Spleen (tissue), 7 donors: Measurements from ENCODE around the gene UIMC1.

Experiments
- CTCF ChIP-seq, 11 experiments: fragments of 200-600 bp in 7 of 11; fragments of 450-650 bp in 4 of 11; sonication (generic) in 4 of 11; IDR thresholded peaks in 8 of 11; conservative IDR thresholded peaks in 3 of 11; 1 replicate in 7 of 11; 2 replicates in 4 of 11; pipeline versions ENCODE4 v1.4.0 to v1.8.0; 2016 to 2021; ENCODE audit warnings: antibody characterized with exemption in 11 of 11, inconsistent platforms in 4 of 11, mild to moderate bottlenecking in 1 of 11
- POLR2A ChIP-seq, 3 donors: fragments of 450-650 bp; IDR thresholded peaks; one replicate each; pipeline ENCODE4 v1.5.1; 2017; ENCODE audit warnings: antibody characterized with exemption in 3 of 3, mild to moderate bottlenecking in 1 of 3
- POLR2AphosphoS5 ChIP-seq, 3 donors: sonication (generic); formaldehyde crosslinking; IDR thresholded peaks; one replicate each; pipeline ENCODE4 v1.5.1; 2017; ENCODE audit warnings: antibody characterized with exemption in 3 of 3
- donor health status: DM: no; HTN: no; CAD: no; lungs with moderate emphysema.
- donor health status: DM: no; HTN: no; CAD: no.
- donor health status: DM: no; HTN: no; CAD: no.

GRCh38 chr5:176866707-176867310, 139.8 kb downstream of the UIMC1 start:
- TF ChIP-seq CTCF (IDR thresholded peaks at IDR 0.05 in 8 of 11, conservative IDR thresholded peaks at IDR 0.05 in 3 of 11) = no peak
- TF ChIP-seq POLR2A (IDR thresholded peaks at IDR 0.05) = no peak
- TF ChIP-seq POLR2AphosphoS5 (IDR thresholded peaks at IDR 0.05) = no peak
